Skeletal muscle satellite cell (primary cell): ENCODE results near the gene NFKBIB.

Source experiments
- H3K27me3 ChIP-seq: 2 replicates; pipeline ENCODE4 v1.7.0; 2013; ENCODE audit warnings: low read length; ENCODE audit not compliant: control insufficient read depth, insufficient read depth
- H3K36me3 ChIP-seq: 2 replicates; pipeline ENCODE4 v1.7.0; 2013; ENCODE audit warnings: mild to moderate bottlenecking, control low read depth, low read length; ENCODE audit not compliant: insufficient read depth
- H3K4me1 ChIP-seq: 2 replicates; pipeline ENCODE4 v1.7.0; 2013; ENCODE audit warnings: low read length; ENCODE audit not compliant: control insufficient read depth, insufficient read depth
- H3K4me2 ChIP-seq: 2 replicates; pipeline ENCODE4 v1.7.0; 2013; ENCODE audit warnings: mild to moderate bottlenecking, low read length
- H3K4me3 ChIP-seq: 2 replicates; pipeline ENCODE4 v1.7.0; 2013; ENCODE audit warnings: low read length
- H3K9ac ChIP-seq: 2 replicates; pipeline ENCODE4 v1.7.0; 2013; ENCODE audit warnings: mild to moderate bottlenecking, low read depth, low read length, moderate library complexity
- H3K9me3 ChIP-seq: replicated peaks from 2 replicates; pipeline ENCODE4 v1.7.0; 2013; ENCODE audit warnings: mild to moderate bottlenecking, control low read depth, low read length

Gene NFKBIB

DNA sequence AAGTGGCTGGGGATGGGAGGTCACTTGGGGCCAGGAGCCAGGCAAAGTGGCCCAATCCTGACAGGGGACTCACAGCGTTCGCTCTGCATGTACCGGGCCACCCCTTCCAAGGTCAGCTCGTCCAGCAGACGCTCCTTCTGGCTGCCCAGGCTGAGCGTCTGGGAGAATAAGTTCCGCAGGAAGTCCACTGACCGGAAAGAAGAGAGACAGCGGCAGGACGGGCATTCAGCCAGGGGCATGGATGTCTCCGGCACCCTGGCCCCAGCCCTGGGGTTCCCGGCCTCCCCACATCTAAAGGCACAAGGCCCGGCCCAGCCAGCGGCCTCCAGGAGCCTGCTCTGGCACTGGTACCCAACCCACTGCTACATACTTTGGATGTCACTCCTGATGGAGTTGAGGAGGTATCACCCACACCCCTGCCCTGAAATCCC lies 6.4 kb upstream of the NFKBIB start:
- Histone ChIP-seq H3K27me3 (no peaks in the 10 kb centered on the region), H3K4me1 (peaks cover 15% of the 10 kb centered on the region), H3K36me3 (peaks cover 20% of the 10 kb centered on the region), H3K4me3 (no peak overlapping the region), H3K4me2 (peak overlapping the region; percentile 40), H3K9me3 (no peaks in the 10 kb centered on the region), H3K9ac (peak overlapping the region; percentile 1)

DNA sequence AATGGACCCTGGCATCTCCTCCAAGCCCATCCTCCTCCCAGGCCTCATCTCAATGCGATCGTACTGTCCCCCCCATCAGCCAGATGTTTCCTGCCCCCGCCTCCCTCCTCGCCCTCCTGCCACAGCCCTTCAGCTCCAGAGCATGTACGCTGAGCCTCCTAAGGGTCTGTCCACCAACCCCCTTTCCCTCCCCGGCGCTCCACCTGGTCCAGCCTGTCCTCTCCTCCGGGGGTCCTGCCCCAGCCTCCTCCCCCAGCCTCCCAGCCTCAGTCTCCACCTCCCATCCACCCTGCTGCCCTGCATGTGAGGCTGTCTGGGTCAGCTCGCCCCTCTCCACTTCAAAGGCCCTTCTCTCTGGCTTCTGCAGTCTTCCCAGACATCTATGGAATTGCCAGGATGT lies 4.8 kb upstream of the NFKBIB start:
- peaks cover 3% of the 10 kb centered on the region for H3K36me3 ChIP-seq
- no peaks in the 10 kb centered on the region for H3K27me3 ChIP-seq
- no peak overlapping the region for H3K4me2 ChIP-seq
- no peaks in the 10 kb centered on the region for H3K9me3 ChIP-seq
- H3K4me3 ChIP-seq: no peak overlapping the region
- peaks cover 20% of the 10 kb centered on the region for H3K4me1 ChIP-seq
- no peak overlapping the region for H3K9ac ChIP-seq

DNA sequence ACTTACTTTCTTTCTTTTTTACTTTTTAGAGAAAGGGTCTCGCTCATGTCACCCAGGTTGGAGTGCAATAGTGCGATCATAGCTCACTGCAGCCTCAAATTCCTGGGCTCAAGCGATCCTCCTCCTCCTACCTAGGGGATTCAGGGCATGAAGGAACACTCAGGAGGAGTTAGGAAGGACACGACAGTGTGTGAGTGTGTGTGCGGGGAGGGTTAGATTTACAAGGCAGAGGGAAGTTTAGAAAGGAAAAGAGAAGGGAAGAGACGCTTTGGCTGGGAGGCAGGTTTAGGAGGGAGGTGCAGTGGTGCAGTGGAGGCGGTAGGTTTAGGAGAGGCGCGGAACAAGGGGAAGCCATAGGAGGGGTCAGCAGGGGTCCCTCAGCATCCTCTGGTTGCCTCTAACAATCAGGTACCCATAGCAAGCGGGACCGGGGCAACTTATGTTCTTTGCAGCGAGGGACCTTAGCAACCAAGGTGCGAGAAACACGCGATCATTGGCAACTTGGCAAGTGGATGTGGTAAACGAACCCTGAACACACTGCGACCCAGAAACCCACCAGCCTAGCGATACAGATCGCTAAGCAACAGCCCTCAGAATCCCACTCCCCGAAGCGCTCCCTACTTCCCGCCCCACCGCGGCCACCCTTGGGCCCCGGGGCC lies 852 bp upstream of the NFKBIB start:
- no peaks in the 10 kb centered on the region for H3K9me3 ChIP-seq
- no peaks in the 10 kb centered on the region for H3K27me3 ChIP-seq
- H3K36me3 ChIP-seq: no peaks in the 10 kb centered on the region
- peak overlapping the region; percentile 84 for H3K9ac ChIP-seq
- peak overlapping the region; percentile 92 for H3K4me2 ChIP-seq
- peaks cover 14% of the 10 kb centered on the region for H3K4me1 ChIP-seq
- H3K4me3 ChIP-seq: peak overlapping the region; percentile 83

DNA sequence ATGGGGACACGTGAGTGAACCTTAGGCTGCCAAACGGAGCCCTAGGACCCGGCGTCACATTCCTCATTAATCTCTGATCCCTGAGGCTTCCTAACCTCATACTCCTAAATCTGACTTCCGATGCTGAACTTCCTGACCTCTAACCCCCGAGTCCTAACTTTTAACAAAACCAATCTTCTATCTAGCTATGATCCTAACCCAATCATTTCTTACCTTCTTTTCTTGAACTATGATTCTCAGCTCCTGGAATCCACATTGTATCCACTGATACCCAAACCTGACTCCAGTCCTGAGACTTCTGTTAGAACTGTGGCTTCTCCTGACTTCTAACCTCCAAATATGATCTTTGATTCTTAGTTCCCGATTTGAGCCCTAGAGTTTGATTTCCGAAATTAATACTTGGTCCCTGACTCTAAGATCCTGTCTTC lies 447 bp downstream of the NFKBIB start:
- Histone ChIP-seq H3K27me3 (no peaks in the 10 kb centered on the region), H3K4me2 (peak overlapping the region; percentile 96), H3K9ac (peak overlapping the region; percentile 87), H3K36me3 (peaks cover 8% of the 10 kb centered on the region), H3K9me3 (no peaks in the 10 kb centered on the region), H3K4me3 (peak overlapping the region; percentile 84), H3K4me1 (peaks cover 14% of the 10 kb centered on the region)

DNA sequence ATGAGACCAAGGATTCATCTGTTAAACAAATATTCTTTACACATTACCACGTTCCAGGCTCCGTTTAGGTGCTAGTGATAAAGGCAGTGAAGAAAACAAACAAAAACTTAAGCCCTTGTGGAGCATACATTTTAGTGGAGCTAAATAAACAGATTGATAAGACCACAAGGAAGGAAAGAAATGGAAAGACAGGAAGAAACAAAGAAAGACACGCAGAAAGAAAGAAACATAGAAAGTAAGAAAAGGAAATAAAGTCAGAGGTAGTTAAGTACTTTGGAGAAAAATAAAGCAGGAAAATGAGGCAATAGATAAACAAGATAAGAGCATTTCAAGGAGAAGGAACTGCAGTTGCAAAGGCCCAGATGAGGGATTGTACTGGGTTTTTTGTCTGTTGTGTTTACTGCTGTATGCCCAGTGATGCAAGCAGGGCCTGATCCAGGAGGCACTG lies 998 bp downstream of the NFKBIB start:
- Histone ChIP-seq H3K9me3 (no peaks in the 10 kb centered on the region), H3K36me3 (peaks cover 11% of the 10 kb centered on the region), H3K4me1 (peaks cover 14% of the 10 kb centered on the region), H3K4me3 (peak overlapping the region; percentile 84), H3K4me2 (peak overlapping the region; percentile 96), H3K27me3 (no peaks in the 10 kb centered on the region), H3K9ac (peak overlapping the region; percentile 87)

DNA sequence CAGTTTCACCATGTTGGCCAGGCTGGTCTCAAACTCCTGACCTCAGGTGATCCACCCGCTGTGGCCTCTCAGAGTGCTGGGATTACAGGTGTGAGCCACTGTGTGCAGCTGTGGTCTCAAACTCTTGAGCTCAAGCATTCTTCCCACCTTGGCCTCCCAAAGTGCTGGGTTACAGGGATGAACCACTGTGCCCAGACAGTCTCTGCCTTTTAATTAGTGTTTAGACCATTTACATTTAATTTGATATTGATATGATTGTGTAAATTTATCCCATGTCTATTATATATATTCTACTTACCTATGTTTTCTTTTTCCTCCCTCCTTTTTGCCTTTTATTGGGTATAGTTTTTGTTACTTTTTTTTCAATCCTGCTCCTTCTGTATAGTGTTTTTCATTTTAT lies 1.9 kb downstream of the NFKBIB start:
- no peaks in the 10 kb centered on the region for H3K9me3 ChIP-seq
- H3K36me3 ChIP-seq: peaks cover 12% of the 10 kb centered on the region
- no peak overlapping the region for H3K4me2 ChIP-seq
- H3K4me3 ChIP-seq: no peak overlapping the region
- H3K27me3 ChIP-seq: no peaks in the 10 kb centered on the region
- no peak overlapping the region for H3K9ac ChIP-seq
- peaks cover 14% of the 10 kb centered on the region for H3K4me1 ChIP-seq

DNA sequence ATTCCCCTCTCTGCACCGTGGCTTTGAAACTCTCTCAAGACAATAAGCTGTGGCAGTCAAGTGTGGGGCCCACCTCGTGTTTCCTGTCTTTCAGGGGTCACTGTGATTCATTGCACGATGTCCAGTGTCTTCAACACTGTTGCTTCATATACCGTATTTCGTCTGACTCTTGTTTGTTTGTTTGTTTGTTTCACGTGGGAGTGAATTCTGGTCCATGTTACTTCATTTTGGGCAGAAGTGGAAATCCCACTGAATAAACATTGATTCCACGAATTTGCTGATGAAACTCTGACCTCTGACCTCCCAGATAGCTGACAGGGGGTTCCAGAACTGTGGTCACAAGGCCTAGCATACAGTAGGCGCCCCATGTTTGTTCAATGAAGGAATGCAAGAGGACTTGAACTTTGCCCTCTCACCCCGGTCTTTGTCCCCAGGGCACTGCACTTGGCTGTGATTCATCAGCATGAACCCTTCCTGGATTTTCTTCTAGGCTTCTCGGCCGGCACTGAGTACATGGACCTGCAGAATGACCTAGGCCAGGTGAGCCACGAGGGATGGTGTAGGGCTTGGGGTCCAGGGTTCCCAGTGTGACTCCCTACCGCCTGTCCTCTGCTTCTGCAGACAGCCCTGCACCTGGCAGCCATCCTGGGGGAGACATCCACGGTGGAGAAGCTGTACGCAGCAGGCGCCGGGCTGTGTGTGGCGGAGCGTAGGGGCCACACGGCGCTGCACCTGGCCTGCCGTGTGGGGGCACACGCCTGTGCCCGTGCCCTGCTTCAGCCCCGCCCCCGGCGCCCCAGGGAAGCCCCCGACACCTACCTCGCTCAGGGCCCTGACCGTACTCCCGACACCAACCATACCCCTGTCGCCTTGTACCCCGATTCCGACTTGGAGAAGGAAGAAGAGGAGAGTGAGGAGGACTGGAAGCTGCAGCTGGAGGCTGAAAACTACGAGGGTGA lies 5.1 kb downstream of the NFKBIB start:
- H3K4me3 ChIP-seq: no peak overlapping the region
- peaks cover 3% of the 10 kb centered on the region for H3K4me1 ChIP-seq
- peaks cover 25% of the 10 kb centered on the region for H3K36me3 ChIP-seq
- H3K9me3 ChIP-seq: no peaks in the 10 kb centered on the region
- no peaks in the 10 kb centered on the region for H3K27me3 ChIP-seq
- H3K9ac ChIP-seq: no peak overlapping the region
- H3K4me2 ChIP-seq: no peak overlapping the region

DNA sequence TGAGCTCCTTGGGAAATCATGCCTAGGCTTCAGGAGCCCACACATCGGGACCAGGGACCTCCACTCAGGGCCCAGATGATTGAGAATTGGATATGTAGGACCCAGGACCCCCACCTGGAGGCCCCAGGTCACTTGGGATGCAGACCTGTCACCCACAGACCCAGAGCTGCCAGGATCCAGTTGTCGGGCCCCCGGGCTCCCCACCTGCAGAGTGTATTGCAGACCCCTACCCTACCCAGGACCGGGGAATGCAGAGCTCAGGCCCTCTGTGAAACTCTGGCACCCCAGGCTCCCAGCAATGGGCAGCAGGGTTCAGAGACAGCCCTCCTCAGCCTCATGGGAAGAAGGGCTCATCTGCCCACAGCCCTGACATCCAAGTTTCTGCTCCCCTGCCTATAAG lies 5.9 kb downstream of the NFKBIB start:
- Histone ChIP-seq H3K27me3 (no peaks in the 10 kb centered on the region), H3K36me3 (peaks cover 25% of the 10 kb centered on the region), H3K4me2 (no peak overlapping the region), H3K9ac (no peak overlapping the region), H3K4me1 (peaks cover 3% of the 10 kb centered on the region), H3K4me3 (no peak overlapping the region), H3K9me3 (no peaks in the 10 kb centered on the region)

DNA sequence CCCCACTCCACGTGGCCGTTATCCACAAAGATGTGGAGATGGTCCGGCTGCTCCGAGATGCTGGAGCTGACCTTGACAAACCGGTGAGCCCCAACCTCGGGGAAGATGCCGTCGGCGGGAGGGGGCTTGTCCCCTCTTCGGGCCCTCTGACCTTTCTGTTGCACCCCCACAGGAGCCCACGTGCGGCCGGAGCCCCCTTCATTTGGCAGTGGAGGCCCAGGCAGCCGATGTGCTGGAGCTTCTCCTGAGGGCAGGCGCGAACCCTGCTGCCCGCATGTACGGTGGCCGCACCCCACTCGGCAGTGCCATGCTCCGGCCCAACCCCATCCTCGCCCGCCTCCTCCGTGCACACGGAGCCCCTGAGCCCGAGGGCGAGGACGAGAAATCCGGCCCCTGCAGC lies 7.5 kb downstream of the NFKBIB start:
- Histone ChIP-seq H3K4me1 (no peaks in the 10 kb centered on the region), H3K36me3 (peaks cover 25% of the 10 kb centered on the region), H3K9me3 (no peaks in the 10 kb centered on the region), H3K27me3 (no peaks in the 10 kb centered on the region), H3K4me2 (no peak overlapping the region), H3K4me3 (no peak overlapping the region), H3K9ac (no peak overlapping the region)

DNA sequence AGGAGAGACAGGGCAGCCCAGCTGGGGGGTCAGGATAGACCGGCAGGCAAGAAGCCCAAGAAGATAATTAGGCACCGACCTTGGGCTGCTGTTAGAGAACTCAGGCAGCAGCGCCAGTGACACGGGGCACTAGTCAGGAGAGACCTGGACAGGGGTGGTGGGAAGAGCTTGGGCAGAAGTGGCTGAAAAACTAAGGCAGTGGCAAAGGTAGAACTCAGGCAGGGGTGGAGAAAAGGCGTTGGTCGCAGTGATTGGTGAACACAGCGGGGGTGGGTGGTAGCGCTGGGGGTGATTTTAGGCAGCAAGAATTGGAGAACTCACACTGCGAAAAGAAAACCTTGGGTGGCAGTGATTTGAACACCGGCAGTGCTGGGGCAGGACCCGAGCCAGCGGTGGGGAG lies 7.9 kb downstream of the NFKBIB start:
- no peak overlapping the region for H3K4me2 ChIP-seq
- H3K9ac ChIP-seq: no peak overlapping the region
- no peak overlapping the region for H3K4me3 ChIP-seq
- H3K36me3 ChIP-seq: peaks cover 25% of the 10 kb centered on the region
- no peaks in the 10 kb centered on the region for H3K9me3 ChIP-seq
- H3K4me1 ChIP-seq: no peaks in the 10 kb centered on the region
- no peaks in the 10 kb centered on the region for H3K27me3 ChIP-seq

DNA sequence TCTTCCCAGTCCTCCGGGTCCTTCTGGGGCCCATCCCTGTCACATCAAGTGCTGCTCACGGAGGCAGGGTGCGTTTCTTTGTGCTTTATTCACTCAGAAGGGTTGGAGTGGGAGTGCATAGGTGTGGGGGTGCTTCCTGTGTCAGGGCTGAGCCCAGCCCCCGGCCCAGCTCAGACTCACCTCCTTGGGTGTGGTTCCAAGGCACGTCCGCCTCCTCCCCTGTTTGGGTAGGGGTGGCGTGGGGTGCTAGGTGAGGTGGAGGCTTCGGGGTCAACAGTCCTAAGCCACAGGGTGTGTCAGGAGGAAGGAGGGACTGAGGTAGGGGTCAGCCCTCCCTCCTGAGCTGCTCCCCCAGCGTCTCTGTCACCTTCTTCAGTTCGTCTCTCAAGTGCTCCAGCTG lies 9.1 kb downstream of the NFKBIB start:
- Histone ChIP-seq H3K9me3 (no peaks in the 10 kb centered on the region), H3K4me1 (peaks cover 4% of the 10 kb centered on the region), H3K27me3 (no peaks in the 10 kb centered on the region), H3K9ac (no peak overlapping the region), H3K36me3 (peaks cover 25% of the 10 kb centered on the region), H3K4me2 (no peak overlapping the region), H3K4me3 (no peak overlapping the region)
